Osteoblast (primary cell): ENCODE data around the gene NFIA. TPM values are rescaled to one million over a fixed set of nuclear protein-coding genes. Genes with fewer than 3 reads are reported as not detected.

Experiments
- DNase-seq: peaks from one replicate; pipeline ENCODE4 v3.0.0; 2011; ENCODE audit warnings: low spot score, mixed read lengths; ENCODE audit not compliant: insufficient read length; ENCODE audit errors: missing footprints
- H2AFZ ChIP-seq: 2 replicates; pipeline ENCODE4 v1.6.0; 2011; ENCODE audit warnings: mild to moderate bottlenecking, low read length
- H3K27ac ChIP-seq: 2 replicates; pipeline ENCODE4 v1.5.1; 2011; ENCODE audit warnings: mild to moderate bottlenecking, low read depth, low read length, moderate library complexity
- H3K27me3 ChIP-seq: 2 replicates; pipeline ENCODE4 v1.6.0; 2012; ENCODE audit warnings: mild to moderate bottlenecking, control low read depth, inconsistent platforms, low read length, moderate library complexity; ENCODE audit not compliant: insufficient read depth
- H3K36me3 ChIP-seq: 2 replicates; pipeline ENCODE4 v1.5.1; 2011; ENCODE audit warnings: mild to moderate bottlenecking, low read length, control low read depth, moderate library complexity; ENCODE audit not compliant: insufficient read depth
- H3K4me1 ChIP-seq: 2 replicates; pipeline ENCODE4 v1.5.1; 2011; ENCODE audit warnings: mild to moderate bottlenecking, low read length, control low read depth, moderate library complexity; ENCODE audit not compliant: insufficient read depth
- H3K4me2 ChIP-seq: 2 replicates; pipeline ENCODE4 v1.6.0; 2011; ENCODE audit warnings: mild to moderate bottlenecking, low read length; ENCODE audit not compliant: insufficient read depth
- H3K4me3 ChIP-seq: fragments of 200-600 bp; sonication (generic); 3 replicates; pipeline ENCODE4 v1.5.1; 2012; ENCODE audit warnings: mild to moderate bottlenecking, low read length, inconsistent platforms; ENCODE audit not compliant: insufficient read depth
- H3K79me2 ChIP-seq: 2 replicates; pipeline ENCODE4 v1.6.0; 2012; ENCODE audit warnings: mild to moderate bottlenecking, low read length, control low read depth, inconsistent platforms; ENCODE audit not compliant: insufficient read depth
- H3K9me3 ChIP-seq: 2 replicates; pipeline ENCODE4 v1.5.1; 2011; ENCODE audit warnings: low read depth, low read length, control low read depth
- H4K20me1 ChIP-seq: 2 replicates; pipeline ENCODE4 v1.6.0; 2012; ENCODE audit warnings: mild to moderate bottlenecking, low read length, control low read depth; ENCODE audit not compliant: insufficient read depth
- total RNA-seq: library from RNA; depleted of rRNA; stranded (reverse); fragments of >200 nt; gene quantifications from 2 replicates; pipeline ENCODE4 v1.2.3, GENCODE V29; 2012
- TF ChIP-seq, protein P1 (sequence below): IDR thresholded peaks from 2 replicates; pipeline ENCODE4 v1.5.1; 2011; ENCODE audit warnings: mild to moderate bottlenecking, low read depth, low read length, moderate library complexity; ENCODE audit errors: extremely low read depth

The NFIA gene
- total RNA-seq, 1 donor: 7.2 TPM

DNA sequence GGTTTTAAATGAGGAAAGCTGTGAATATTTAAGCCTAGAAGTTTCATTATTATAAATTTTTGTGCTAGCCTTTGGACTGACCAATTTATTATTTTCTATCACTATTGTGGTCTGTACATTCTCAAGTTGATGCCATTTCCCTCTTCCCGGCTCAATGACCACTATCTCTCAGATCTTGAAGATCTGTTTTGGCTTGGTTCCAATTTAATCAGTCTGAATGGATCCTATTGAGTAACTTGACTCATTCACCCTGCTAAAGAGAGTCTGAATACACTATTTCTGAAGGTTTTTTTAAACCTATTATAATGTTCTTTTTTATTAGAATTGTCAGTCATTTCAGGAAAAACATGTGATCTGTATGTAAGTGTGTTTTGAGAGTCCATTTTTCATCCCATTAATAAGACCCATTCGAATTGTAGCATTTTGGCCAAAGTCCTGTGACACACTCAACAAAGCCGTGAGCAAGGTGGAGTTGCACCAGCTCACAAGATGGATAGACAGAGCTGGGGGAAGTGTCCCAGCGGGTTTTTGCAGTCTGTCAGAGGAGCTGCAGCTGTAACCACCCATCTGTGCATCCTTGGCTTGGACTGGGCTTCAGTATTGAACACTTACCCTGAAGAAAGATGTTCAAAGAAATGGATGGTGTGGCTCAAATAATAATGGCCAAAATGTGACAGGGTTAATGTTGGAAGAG, 145.6 kb downstream of the NFIA start:
- no peak for DNase-seq
- Histone ChIP-seq H2AFZ (no peak overlapping the region), H4K20me1 (no peaks in the 10 kb centered on the region), H3K4me1 (no peaks in the 10 kb centered on the region), H3K27me3 (no peaks in the 10 kb centered on the region), H3K36me3 (no peaks in the 10 kb centered on the region), H3K4me3 (no peak overlapping the region), H3K79me2 (no peaks in the 10 kb centered on the region), H3K4me2 (no peak overlapping the region), H3K9me3 (no peaks in the 10 kb centered on the region), H3K27ac (no peak overlapping the region)
- TF ChIP-seq, protein P1, sequence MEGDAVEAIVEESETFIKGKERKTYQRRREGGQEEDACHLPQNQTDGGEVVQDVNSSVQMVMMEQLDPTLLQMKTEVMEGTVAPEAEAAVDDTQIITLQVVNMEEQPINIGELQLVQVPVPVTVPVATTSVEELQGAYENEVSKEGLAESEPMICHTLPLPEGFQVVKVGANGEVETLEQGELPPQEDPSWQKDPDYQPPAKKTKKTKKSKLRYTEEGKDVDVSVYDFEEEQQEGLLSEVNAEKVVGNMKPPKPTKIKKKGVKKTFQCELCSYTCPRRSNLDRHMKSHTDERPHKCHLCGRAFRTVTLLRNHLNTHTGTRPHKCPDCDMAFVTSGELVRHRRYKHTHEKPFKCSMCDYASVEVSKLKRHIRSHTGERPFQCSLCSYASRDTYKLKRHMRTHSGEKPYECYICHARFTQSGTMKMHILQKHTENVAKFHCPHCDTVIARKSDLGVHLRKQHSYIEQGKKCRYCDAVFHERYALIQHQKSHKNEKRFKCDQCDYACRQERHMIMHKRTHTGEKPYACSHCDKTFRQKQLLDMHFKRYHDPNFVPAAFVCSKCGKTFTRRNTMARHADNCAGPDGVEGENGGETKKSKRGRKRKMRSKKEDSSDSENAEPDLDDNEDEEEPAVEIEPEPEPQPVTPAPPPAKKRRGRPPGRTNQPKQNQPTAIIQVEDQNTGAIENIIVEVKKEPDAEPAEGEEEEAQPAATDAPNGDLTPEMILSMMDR: no peak

DNA sequence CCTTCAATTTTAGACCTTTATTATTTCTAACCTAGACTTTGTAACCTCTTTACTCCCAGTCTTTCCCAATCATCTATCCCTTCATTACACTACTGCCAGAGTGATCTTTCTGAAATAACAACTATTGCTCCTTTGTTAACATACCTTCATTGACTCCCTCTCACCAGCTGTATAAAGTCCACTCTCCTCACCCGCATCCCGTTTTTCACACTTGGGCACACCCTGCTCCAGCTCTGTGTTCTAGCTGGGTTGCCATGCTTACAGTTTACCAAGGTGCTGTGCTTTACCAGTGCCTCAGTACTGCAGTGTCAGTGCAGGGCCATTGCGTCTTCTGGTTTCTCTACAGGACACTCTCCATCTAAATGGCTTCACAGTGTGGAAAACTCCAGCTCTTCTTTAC, 148.2 kb downstream of the NFIA start:
- Histone ChIP-seq H3K27me3 (no peaks in the 10 kb centered on the region), H4K20me1 (no peaks in the 10 kb centered on the region), H3K27ac (no peak overlapping the region), H3K4me1 (no peaks in the 10 kb centered on the region), H2AFZ (no peak overlapping the region), H3K9me3 (no peaks in the 10 kb centered on the region), H3K79me2 (no peaks in the 10 kb centered on the region), H3K4me3 (no peak overlapping the region), H3K4me2 (no peak overlapping the region), H3K36me3 (no peaks in the 10 kb centered on the region)
- no peak for DNase-seq
- TF ChIP-seq, protein P1: no peak

DNA sequence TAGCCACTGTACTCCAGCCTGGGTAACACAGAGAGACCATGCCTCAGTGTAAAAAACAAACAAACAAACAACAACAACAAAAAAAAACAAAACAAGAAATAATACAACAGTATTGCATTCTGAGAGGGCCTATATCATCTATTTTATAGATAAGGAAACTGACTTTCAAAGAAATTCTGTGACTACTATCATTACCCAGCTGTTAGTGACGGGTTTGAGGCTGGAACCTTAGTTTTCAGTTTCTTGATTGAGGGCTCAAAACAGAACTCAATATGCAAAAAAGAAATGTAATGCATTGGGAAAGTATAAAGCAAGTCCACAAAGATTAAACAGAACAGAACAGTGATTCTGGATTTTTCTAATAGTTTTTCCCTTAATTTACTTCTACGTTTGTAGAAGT, 149.4 kb downstream of the NFIA start:
- Histone ChIP-seq H4K20me1 (no peaks in the 10 kb centered on the region), H3K27me3 (no peaks in the 10 kb centered on the region), H3K4me2 (no peak overlapping the region)

DNA sequence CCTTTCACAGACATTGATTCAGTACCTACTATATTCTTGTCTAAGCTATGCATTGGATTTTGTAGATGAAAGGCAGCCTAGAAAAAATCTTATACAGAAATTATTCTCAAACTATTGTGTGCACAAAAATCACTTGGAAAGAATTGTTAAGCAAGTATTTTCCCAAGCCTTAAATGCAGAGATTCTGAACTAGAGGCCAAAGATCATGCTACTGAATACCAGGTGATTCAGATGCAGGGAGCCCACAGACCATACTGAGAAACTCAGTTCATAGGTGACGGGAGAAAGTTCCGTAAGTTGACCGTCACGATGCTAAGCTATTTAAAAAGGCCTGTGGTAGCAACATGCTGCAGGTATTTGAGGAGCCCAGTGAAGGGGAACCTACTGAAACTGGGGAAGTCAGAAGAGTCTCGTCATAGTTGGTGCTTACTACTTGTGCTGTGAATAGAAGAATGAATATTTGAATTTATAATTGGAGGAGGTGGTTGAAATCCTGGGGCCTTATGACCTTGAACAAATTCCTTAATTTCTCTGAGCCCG, 150.8 kb downstream of the NFIA start:
- Histone ChIP-seq H3K36me3 (no peaks in the 10 kb centered on the region), H3K9me3 (no peaks in the 10 kb centered on the region), H3K27me3 (no peaks in the 10 kb centered on the region), H3K4me2 (no peak overlapping the region), H3K4me1 (no peaks in the 10 kb centered on the region), H3K27ac (no peak overlapping the region), H4K20me1 (no peaks in the 10 kb centered on the region), H2AFZ (no peak overlapping the region), H3K4me3 (no peak overlapping the region), H3K79me2 (no peaks in the 10 kb centered on the region)
- DNase-seq: no peak
- TF ChIP-seq, protein P1: no peak

More for the DNA sequence above, 149.4 kb downstream of the NFIA start:
- H3K4me3 ChIP-seq: no peak overlapping the region
- no peaks in the 10 kb centered on the region for H3K36me3 ChIP-seq
- no peak for DNase-seq
- no peaks in the 10 kb centered on the region for H3K9me3 ChIP-seq
- no peaks in the 10 kb centered on the region for H3K79me2 ChIP-seq
- no peaks in the 10 kb centered on the region for H3K4me1 ChIP-seq
- H2AFZ ChIP-seq: no peak overlapping the region
- TF ChIP-seq, protein P1: no peak
- no peak overlapping the region for H3K27ac ChIP-seq
